HG02981 (cell line): ENCODE results near the gene GALNT15.

Experiments used
- ATAC-seq: cut with Tn5 transposase; IDR thresholded peaks from one replicate; pipeline ENCODE4 v1.9.1; 2021; ENCODE audit warnings: mild to moderate bottlenecking, moderate library complexity; ENCODE audit not compliant: unreplicated experiment

Gene GALNT15

DNA sequence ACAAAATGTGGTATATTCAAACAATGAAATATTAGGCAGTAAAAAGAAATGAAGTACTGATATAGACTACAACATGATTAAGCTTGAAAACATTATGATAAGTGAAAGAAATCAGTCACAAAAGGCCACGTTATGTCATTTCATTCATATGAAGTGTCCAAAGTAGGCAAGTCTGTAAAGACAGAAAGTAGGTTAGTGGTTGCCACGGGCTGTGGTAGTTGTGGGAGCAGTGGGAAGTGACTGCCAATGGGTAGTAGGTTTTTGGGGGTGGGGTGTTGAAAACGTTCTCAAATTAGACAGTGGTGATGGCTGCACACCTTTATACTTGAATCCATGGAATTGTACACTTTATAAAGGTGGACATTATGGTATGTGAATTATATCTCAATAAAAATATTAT lies 12.1 kb downstream of the GALNT15 start:
- ATAC-seq, result no peak

DNA sequence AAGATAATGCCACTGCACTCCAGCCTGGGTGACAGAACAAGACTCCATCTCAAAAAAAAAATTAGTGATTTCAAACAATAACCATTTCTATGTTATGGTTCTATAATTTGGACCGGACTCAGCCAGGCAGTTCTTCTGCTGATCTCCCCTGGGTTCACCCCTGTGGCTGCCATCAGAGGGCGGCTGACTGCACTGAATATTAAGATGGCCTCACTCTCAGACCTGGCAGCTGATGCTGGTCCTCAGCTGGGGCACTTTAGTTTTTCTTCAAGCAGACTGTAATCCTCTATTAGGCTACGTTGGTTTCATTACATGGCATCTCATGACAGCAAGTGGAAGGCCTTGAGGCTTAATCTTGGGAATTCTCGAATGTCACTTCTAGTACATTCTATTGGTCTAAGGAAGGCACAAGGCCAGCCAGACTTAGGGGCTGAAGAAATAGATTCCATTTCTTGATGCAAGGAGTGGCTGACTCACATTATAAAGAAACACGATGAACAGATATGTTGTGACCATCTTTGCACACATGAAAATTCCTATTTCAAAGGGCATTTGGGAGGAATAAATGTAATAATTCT lies 12.8 kb downstream of the GALNT15 start:
- no peak for ATAC-seq

DNA sequence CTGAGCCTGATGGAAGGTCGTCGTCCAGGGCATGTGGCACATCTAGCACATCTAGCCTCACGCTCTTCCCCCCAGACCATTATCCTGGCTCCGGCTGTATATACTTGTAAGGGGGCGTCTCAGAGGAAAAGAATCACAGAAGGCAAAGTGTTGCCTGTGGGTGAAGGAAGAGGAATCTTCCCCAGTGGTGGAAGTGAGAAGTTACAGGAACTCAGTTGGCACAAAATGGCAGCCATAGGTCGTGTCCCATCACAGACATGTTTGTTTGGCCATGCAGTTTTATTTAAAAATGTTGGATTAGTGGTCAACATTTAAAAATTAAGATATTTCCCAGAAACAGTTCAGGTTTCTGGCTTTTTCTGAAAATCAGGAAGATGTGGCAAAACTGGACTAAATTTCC lies 13.6 kb downstream of the GALNT15 start:
- no peak for ATAC-seq

DNA sequence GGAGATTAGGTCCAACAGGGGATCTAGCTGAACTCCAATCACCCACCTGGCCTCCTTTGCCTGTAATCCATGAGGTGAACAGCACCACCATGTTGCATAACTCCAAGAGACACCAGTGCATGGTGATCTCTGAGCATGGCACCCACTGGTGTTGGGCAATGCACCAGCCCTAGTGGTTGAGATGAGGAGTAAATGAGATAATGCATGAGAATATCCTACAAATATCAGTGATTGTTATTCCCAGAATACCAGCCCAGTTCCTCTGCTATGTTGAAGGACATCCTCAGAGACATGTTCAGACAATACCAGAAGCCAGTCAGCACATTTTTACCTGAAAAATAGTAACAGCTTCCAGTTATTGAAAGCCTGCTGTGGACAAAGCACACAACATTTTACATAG lies 14.7 kb downstream of the GALNT15 start:
- no peak for ATAC-seq

DNA sequence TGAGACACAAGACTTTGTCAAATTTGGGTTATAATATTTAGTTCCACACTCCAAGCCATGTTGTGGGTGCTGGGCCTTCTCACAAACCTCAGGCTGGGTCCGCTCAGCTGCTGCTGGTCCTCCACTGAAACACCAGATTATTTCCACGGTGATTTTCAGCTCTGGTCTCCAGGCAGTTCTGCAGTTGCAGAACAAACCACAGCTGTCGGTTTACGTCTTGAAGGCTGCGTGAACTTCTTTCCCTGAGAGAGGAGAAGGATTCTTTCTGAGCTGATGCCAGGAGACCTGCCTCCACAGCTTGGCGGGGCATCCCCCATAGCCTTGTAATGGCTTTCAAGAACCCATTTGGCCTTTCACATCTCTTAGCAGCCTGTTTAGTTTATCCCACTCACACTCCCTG lies 16.2 kb downstream of the GALNT15 start:
- ATAC-seq, result no peak

DNA sequence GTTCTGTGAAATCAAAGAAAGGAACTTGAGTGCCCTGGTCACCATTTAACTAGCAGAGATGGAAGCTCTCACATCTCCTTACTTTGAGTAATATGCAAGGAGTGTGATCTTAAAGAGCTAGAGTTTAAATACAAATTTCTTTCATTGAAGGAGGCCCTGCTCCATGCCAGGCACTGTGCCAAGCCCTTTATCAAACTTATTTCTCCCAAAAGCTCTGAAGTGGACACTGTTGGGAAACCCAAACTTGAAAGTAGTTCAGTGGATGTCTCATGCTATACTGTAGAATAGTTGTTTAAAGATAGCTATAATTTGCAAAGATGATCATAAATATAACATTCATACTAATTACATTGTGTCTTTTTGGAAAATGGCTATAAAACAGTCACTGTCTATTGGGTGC lies 17.1 kb downstream of the GALNT15 start:
- ATAC-seq, result no peak

DNA sequence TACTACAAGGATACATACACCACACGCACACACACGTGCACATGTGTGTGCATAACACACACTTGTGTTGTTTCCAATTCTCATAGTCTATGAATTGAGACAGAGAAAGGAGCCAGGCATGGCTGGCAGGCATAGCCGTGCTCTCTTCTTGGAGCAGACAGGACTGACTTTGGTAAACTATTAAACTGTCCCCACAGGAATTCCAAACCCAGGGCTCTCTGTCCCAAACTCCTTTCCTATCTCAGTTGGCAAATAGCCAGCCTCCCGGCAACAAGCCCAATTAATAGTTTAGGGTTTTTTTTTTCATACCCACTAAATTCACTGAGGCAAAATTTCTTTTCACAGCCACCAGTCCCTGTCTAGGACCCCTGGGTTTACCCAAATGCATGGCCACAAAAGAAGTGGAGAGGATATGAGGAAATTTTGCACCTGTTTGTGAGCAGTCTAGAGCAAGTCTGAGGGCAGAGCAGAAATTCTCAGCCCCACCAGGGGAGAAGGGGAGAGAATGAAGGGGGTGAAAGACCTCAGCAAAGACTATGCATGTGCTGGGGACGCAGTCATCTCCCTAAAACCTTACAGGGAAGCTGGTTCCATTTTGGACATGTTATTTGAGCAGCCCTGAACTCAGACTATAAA lies 17.8 kb downstream of the GALNT15 start:
- no peak for ATAC-seq

DNA sequence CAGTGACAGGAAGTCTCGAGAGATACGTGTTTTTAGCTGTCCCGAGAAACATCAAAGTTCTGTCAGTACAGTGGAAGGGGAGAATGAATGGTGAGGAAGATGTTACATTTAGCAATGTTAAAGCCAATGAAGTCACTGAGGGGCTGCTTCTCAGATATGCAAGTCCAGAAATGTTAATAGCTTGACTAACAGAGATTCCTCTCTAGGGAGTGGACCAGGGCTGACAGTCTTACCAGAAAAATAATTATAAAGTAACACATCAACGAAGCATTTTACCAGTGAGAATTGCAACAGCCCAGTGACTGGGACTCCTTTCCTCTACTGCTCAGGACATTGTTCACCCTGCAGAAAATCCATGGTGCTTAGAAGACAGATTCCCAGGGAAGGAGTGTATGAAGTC lies 23.9 kb downstream of the GALNT15 start:
- ATAC-seq, result no peak

DNA sequence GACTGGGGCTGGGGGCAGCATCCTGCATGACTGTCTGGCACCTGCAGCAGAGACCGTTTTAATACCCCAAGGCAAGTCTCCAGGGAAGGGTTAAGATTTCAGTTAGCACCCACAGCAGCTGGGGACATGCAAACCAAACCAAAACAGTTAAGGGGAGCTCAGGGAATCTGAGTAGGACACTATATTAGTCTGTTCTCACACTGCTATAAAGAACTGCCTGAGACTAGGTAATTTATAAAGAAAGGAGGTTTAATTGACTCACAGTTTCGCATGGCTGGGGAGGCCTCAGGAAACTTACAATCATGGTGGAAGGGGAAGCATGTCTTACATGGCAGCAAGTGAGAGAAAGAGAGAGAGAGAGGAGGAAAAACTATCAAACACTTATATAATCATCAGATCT lies 25.3 kb downstream of the GALNT15 start:
- no peak for ATAC-seq

DNA sequence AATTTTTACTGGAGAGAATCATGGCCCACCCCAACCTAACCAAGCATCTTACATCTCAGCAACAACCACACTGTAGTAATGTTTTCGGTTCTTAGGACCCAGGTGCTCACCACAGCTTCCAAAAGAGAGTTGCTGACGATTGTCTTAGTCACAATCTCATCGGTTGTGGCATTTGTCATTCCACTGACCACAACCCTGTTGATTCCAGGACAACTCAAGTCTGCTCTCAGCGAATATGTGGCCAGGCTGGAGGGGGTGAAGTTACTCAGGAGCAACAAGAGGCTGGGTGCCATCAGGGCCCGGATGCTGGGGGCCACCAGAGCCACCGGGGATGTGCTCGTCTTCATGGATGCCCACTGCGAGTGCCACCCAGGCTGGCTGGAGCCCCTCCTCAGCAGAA lies 25.9 kb downstream of the GALNT15 start:
- ATAC-seq, result no peak

DNA sequence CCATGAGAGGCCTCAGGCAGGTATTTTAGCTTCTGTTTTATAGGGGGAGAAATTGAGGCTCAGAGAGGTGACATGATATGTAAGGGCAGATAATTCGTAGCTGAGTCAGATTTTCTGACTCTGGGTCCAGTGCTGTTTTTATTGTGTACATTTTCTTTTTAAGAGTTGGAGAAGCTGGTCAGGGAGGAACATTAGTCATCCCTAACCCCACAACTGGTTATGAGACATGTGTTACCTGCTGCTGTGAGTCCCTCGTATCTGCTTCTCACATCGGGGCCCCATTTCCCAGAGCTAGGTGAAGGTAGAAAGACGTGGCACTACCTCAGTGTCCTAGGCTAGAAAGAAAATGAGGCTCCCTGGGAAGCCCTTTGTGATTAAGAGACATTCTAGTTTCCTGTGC lies 28.6 kb downstream of the GALNT15 start:
- ATAC-seq, result no peak

DNA sequence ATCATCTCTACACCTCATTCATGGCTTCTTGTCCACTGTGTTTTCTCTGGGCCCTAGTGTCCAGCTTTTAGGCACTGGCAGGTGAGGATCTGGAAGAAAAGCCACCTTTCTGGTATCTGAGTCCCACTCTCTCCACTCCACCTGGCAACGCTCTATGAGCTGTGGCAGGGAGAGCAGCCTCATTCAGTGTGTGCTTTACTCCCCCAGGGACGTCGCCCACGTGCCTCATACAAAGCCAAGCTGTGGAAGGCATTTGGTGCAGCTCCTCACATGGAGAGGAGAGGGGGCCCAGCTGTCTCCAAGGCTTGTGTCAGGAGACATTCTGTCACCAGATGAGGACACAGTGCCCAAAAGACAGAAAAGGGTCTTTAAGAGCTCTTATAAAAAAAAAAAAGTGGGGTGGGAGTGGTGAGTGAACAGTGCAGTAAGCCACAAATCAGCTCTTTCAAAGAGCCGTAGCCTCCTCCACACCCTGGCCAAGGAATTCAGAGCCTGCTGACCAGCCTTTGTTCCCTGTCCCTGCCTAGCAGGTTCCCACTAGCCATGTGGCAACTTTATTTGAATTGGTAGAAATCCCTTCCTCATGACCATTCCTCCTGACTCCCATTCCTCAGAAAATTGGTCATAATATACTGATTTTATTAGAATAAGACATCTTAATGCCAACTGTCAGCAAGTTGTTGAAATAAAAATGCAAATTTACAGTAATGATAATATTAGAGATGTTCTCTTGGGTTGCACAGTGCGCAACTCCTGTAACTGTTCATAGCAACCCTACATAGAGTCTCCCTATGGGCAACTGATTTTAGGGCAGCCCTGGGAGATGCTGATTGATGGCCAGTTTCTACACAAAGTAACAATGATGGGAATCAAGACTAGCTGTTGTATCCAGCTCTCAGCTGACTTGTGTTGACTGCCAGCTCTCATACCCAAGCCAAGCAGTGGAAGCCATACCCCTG lies 29.5 kb downstream of the GALNT15 start:
- ATAC-seq, result no peak

DNA sequence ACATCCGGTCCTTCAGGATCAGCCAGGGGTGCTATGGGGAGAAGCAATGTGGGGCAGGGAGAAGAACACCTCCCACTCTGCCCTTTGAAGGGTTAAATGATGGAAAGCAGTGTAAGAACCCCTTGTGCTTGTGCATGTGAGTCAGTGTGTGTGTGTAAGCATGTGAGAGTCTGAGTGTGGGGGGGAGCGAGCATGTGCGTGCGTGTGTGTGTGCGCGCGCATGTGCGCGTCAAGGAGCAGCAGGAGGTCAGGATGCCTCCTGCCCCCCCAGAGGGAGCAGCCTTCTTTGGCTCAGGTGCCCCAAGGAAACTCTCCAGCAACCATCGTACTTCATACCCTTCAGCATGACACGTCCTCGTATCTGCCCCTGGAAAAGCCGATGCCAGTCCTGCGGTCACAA lies 30.3 kb downstream of the GALNT15 start:
- ATAC-seq, result no peak

DNA sequence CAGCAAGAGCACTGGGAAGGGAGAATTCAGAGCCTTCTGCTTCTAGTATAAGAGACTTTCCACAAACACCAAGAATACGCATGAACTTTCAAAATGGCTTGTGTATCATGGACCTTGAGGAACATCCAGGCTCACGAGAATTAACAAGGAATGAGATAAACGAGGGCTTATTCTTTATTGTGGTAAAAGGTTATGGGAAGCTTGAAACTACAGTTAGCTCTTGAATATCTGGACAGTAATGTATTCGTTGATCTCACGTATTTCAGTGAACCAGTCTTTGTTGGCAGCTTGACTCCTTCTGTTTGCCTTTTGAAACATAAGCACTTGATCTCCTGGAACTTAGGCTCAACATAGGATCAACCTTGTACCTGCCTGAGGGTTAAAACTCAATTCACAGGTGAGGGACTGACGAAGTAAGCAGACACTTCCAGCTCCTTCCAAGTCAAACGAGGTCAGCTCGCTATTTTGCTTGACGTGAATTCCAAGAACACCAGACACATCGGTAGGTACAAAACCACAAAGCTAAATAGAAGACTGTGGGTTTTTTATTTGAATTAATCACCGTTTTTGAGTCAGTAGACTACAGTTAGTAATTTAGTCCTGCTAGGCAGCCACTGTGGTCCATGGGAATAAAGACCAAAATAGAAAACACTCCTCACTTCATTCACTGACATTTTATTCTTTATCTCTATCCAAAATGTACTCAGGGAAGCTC lies 30.8 kb downstream of the GALNT15 start:
- no peak for ATAC-seq

DNA sequence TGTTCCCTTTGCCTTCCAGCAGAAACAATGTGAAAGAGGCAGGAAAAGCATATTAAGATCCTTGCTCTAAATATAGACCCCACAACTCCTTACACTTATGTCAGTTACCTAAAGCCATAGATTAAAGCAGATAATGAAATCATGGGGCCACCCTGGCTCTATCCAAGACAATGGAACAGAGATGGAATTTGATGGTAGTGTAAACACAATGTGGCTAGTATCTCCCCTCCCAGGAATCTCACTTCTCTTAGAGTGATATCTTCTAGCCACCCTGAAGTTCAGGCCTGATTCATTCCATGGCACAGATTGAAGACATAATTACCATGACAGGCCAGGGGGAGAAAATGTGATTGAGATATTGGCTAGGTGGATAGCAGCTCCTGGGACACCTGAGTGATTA lies 32.6 kb downstream of the GALNT15 start:
- no peak for ATAC-seq

DNA sequence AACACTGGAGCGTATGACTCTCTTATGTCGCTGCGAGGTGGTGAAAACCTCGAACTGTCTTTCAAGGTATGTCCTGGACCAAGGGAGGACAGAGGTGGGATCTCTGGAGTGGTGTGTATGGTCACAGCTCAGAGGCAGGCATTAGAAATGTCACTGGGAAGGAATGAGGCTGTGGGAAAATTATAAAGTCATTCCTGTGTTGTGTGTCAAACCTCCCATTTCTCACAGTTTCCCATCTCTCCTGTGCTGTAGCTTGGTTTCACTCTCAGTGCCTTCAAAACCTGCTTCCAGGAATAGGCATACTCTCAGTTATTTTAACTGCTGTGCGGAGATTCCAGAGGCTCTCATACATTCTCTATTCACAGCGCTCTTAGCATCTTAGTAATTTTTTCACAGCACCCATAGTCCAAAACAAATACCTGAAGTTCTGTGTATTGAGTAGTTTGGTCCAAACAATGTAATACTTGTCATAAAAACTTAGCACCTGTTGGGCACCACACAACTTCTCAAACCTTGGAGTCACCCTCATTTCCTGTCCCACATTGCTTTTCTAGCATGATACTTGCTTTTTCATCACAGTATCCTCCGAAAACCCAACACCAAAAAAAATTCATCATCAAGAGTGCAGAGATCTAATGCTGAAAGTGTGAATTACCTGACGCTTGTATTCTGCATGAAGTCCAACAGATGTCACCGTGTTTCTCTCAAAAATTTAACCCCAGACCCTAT lies 36.9 kb downstream of the GALNT15 start:
- ATAC-seq, result no peak

DNA sequence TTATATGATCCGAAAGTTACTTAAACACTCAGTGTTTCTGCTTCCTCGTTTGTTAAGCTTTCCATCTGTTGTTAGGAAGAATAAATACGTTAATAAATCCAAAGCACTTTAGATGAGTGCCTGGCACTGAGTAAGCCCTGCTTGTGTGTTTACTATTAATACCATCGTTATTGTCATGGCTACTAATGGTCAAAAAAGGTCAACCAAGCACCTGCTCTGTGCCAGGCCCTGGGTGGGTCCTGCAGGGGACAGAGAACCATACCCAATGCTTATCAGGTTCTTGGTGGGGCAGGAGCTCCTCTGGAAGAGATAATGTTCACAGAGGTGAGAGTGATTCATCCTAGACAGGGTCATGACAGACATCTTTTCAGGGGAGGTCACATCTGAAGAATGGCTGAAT lies 39.9 kb downstream of the GALNT15 start:
- ATAC-seq, result no peak

DNA sequence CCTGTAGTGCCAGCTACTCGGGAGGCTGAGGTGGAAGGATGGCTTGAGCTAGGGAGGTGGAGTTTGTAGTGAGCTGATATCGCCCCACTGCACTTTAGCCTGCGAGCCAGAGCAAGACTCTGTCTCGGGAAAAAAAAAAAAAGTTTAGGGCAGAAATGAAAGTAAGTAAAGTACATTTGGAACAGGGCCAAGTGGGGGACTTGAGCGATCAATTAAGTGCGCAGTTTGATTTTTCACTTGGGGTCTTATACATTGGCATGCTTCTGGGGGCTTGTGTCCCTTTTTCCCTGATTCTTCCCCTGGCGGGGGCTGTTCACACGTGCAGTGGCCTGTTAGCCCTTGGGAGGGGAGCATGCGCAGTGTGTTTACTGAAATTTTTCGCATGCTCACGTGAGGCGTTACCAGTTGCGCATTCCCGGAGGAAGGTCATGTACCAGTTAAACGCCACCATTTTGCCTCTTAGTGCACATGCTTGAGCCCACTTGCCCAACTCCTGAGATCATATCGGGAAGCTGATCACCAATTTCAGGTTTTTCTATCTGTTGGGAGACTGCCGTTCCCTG lies 42.0 kb downstream of the GALNT15 start:
- no peak for ATAC-seq

DNA sequence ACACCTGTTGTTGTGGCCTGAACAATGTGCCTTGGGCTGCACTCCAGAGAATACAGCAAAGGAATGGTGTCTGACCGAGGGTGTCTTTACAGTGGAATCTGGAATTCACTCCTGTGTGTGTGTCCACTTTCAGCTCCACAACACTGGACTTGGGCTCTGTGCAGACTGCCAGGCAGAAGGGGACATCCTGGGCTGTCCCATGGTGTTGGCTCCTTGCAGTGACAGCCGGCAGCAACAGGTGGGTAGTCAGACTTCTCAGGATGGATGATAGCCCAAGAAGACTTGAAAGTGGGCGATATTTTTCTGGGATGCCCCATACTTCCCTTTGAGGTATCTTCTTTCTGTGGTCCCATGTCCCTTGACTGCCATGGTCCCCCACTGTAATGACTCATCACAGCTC lies 45.3 kb downstream of the GALNT15 start:
- ATAC-seq, result no peak

DNA sequence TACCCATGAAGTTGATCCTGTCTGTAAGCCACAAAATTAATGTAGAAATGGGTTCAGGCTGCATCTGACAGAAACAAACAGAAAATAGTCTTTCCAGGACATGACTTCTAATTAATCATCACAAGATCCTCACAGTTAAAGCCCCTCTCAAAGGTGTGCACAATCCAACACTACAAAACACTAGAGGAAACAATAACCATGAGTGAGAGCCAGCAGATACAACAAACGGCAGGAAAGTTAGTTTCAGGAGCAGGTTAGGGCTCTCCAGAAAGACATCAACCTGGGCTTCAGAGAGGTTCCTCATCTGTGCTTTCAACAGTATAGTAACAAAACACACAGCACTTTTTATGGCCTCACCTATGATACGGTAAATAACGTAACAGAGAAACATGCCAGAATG lies 47.5 kb downstream of the GALNT15 start:
- ATAC-seq, result no peak
